ENCODE measurements around the gene ZWILCH.
"Not testable (repeated sequence)": the region's sequence is repeated elsewhere in the genome, so short reads cannot be mapped to it uniquely, and the experiment has no call there.

Gene ZWILCH

DNA sequence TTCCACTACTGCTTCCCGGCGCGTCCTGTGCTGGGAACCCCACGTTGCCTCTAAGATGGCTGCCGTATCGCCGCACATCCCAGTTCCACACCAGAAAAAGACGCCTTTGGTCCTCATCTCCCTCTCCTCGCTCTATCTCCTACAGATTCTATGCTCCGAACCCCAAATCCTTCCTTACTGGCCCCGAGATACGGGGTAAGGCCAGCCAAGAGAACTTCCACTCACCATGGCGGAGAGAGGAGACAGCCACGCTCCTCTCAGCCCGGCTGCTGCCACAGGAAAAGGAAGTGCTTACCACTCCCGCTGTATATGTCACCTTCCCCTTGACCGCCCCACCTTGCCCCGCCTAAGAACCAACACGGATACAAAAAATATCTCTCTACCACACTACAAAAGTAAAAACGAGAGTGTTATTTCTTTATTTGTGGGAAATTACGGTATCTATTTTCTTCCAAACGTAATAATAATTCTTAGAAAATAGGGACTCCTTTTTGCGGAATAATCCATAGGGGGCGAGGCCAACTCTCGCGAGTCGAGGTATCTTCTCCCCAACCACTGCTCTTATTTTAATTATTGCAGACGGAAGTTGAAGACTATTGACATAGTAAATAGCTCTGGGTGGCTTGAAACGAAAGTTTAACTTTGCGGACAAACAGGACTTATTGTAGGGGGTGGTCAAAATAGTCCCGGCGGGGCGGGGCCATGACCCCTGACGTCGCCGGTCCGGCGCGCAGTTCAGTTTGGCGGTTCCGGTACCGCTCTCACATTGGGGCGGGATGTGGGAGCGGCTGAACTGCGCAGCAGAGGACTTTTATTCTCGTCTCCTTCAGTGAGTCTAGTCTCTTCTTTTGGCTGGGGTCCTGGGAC lies at the start of gene ZWILCH, which contains the start of gene RPL4:
Gene ZWILCH, plus strand, starts transcription at position 764 of the 867 bp plus-strand sequence. Its CDS starts 13 bp downstream, at position 777.
Gene RPL4, minus strand, starts transcription at position 293 of the 867 bp plus-strand sequence. Its CDS starts 65 bp downstream, at position 228.
- DNase-seq (ENCODE audit: low spot score): peak; percentile 81

DNA sequence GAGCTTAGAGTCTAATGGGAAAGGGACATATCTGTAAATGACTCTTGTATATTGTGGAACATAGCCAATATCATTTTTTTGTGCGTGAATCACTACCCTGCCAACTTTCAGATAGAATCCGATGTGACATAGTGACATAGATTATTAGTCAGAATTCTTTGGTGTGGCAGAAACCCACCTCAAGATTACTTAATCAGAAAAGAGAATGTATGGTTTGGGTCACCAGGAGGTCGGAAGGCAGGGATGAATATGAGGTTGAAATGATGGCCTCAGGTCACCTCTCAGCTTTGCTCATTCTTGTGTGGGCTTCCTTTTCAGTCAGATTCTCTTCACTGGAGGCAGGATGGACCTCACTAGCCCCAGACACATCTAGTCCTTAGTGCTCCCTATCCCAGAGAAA lies 48.9 kb upstream of the ZWILCH start:
- DNase-seq (ENCODE audit: low spot score): no peak

DNA sequence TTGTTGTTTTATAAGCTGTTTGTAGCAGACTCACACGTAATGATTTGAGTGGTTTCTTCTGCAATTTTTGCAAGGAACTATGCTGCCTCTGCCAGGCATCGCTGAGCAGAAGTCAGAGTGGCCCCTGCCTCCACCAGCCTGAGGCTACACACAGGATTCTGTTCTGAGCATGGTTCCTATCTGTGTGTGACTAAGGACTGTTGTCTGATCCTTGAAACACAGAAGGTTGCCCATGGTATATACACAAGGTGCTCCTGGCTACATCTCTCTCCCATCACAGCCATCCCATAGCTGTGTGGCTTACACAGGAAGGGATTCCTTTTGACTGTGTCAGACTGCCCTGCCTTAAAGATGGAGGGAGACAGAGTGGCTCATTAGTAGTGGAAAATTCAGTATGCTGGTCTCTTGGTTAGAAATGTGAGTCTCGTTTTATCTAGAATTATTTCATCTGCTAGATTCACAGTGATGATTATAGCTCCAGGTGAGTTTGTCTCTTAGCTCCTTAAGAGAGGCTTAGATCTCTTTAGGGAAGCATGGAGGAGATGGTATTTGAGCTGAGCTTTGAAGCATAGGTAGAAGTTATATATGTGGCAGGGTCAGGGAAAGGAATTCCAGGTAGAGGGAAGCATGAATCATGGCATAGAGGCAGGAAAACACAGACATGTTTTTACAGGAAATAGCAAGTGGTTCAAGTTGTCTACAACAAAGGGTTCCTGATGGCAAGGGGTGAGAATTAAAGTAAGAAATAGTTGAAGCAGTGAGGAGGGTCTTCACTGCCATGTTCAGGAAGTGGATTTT lies 45.1 kb upstream of the ZWILCH start:
- DNase-seq (ENCODE audit: low spot score): no peak

DNA sequence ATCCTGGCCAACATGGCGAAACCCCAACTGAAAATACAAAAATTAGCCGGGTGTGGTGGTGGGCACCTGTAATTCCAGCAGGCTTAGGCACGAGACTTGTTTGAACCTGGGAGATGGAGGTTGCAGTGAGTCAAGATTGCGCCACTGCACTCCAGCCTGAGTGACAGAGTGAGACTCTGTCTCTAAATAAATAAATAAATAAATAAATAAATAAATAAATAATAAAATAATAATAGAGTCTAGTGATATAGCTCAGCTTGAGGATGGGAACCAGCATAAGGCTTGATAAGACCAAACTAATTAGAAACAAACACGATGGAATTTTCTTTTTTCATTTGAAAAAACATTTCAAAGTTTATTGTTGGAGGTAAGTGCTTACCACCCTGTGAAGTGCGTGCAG lies 43.8 kb upstream of the ZWILCH start:
- not testable (repeated sequence) for DNase-seq (ENCODE audit: low spot score)

DNA sequence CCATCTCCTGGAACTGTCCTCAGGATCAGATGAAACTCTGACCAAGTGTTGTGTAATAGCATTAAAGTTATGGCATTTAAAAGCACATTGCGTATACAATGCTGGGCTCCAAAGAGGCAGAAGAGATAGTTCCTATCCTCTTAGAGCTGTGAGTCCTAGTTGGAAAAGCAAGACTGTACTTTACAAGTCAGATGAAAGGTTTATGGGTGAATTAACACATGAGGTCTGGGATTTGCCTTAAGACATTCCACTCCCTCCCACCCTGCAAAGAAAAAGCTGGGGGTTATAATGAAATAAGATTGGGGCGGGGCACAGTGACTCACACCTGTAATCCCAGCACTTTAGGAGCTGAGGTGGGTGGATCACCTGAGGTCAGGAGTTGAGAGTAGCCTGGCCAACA lies 43.2 kb upstream of the ZWILCH start:
- DNase-seq (ENCODE audit: low spot score): no peak

GRCh38 chr15:66462627-66463026 lies 42.5 kb upstream of the ZWILCH start:
- no peak for DNase-seq (ENCODE audit: low spot score)

- DNase-seq (ENCODE audit: low spot score): not testable (repeated sequence)
These were observed 39.8 kb upstream of the ZWILCH start for GRCh38 chr15:66465294-66465693.

GRCh38 chr15:66467162-66468040 lies 37.7 kb upstream of the ZWILCH start:
- not testable (repeated sequence) for DNase-seq (ENCODE audit: low spot score)

GRCh38 chr15:66470825-66471224 lies 34.3 kb upstream of the ZWILCH start:
- DNase-seq (ENCODE audit: low spot score): not testable (repeated sequence)

DNA sequence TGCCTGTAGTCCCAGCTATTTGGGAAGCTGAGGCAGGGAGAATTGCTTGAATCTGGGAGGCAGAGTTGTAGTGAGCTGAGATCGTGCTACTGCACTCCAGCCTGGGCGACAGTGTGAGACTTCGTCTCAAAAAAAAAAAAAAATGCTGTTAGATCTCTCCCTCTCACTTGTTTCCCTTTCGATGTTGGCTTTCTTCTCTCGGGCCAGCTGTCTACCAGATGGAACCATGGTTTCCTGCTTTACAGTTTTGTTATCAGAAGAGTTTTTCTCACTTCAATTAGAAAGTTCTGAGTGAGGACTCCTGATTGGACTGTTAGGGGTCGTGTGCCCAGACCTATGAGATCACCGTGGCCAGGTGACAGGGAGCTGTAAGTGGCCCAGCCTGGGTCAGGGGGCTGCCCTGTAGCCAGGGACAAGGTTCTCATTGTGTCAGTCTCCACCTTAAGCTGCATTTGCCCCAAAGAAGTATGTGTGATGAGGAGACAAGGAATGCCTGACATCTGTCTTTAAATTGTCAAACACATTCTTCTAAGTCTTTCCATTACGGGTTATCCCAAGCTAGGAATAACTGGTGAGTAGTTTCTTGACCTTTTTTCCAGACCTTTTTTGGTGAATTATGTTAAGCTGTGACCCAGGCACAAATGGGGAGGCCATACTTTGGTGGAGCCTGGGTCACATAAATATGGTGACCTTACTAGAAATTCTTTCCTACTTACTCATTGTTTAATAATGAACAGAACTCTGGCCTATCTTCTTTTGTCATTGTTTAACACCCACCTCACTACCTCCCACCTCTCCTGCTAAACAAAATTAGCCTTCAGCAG lies 32.7 kb upstream of the ZWILCH start:
- DNase-seq (ENCODE audit: low spot score): no peak

DNA sequence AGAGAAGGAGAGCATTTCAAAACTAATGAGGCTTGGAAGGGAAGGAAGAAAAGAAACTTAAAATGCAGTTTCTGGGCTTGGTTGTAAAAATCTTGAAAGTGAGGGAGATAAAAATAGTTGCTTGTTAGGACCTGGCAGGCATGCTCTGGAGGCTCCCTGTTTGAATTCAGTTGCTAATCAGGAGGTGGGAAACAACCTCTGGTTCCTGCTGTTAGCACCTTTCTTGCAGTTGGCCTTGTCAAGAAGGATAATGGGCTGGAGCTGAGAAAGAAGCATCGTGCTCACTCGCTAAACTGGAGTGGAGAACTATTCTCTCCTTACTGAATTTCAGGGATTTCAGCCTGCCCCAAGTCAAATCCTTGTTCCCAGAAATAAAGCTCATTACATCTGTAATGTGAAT lies 31.0 kb upstream of the ZWILCH start:
- peak; percentile 55 for DNase-seq (ENCODE audit: low spot score)

GRCh38 chr15:66474963-66475362 lies 30.2 kb upstream of the ZWILCH start:
- DNase-seq (ENCODE audit: low spot score): no peak

DNA sequence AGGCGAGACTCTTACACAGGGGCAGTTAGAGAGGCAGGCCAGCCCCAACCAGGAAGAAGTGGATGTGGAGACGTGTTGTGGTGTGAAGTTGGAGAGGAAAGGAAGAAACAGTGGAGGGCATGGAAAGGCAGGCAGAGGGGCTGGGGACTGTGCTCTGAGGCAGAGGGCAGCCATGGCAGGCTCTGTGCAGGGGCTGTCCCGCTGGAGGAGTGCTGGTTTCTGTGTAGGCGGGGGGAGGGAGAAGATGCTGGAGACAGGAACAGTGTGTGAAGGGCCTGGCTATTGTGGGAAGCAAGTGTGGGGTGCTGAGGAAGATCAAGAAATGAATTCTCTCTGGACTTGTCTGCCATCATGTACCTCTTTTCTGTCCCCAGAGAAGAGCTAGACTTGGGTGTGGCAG lies 28.6 kb upstream of the ZWILCH start:
- no peak for DNase-seq (ENCODE audit: low spot score)

GRCh38 chr15:66477011-66477410 lies 28.1 kb upstream of the ZWILCH start:
- DNase-seq (ENCODE audit: low spot score): no peak

- DNase-seq (ENCODE audit: low spot score): no peak
These were observed 24.9 kb upstream of the ZWILCH start for GRCh38 chr15:66480267-66480666.

- DNase-seq (ENCODE audit: low spot score): no peak
These were observed 23.8 kb upstream of the ZWILCH start for GRCh38 chr15:66481107-66481856.

DNA sequence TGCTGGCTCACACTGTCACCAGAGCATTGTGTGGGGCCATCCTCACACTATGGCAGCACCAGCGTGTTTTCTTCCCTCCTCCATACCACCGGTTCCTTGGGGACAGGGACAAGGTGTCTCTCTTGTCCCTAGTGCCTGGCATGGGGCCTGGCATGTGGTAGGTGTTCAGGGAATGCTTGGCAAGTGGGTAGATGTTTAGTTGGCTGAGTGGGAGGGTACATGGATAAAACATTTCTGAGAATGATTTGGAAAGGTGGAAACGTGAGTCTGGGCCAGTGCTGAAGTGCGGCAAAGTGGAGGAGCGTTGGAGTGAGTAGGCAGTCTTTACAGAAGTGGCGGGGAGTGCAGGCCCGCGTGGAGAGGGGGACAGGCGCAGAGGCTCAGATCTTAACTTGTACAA lies 22.6 kb upstream of the ZWILCH start:
- DNase-seq (ENCODE audit: low spot score): no peak

GRCh38 chr15:66483131-66483566 lies 22.0 kb upstream of the ZWILCH start:
- DNase-seq (ENCODE audit: low spot score): no peak

DNA sequence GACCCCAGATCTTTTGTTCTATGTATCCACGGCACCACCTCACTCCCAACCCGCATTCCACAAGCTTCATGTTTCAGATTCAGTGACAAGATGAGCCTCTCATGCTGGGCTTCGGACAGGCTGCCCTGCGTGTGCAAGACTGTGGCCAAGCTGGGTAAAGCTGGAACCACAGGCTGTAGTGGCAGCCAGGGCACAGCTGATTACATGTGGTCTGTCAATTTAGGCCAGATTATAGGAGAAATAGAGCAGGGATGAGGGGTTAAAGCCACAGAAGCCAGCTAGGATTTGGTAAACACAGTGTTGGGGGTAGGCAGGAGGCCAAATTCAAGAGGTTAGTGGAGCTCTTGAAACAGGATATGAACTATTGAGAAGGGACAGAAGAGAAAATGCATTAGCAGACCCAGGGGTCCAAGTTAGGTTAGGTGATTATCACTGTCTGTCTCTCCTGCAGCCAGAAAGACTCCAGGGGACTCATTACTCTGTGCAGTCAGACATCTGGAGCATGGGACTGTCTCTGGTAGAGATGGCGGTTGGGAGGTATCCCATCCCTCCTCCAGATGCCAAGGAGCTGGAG lies 20.5 kb upstream of the ZWILCH start:
- no peak for DNase-seq (ENCODE audit: low spot score)

DNA sequence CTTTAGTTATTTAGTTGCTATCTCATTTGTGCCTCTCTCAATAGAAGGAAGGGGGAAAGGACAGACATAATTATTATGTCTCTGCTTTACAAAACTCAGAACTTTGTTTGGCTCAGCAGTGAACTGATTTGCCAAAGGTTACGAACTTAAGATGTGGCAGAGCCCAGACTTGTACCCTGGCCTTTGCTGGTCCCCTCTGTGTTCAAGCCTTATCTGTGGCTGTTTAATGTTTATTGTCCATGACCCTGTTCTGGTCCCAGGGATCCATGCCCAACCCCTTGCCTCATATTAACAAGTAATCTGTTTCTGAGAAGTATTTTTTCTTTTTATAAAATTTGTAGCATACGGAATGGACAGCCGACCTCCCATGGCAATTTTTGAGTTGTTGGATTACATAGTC lies 18.2 kb upstream of the ZWILCH start:
- no peak for DNase-seq (ENCODE audit: low spot score)
